Fibroblast of mammary gland (primary cell): ENCODE data around the gene ANKRD13A.
A peak's percentile ranks its signal among the peaks of the same experiment; 100 is the strongest.

Experiments
- DNase-seq: peaks from one replicate; pipeline ENCODE4 v3.0.0-alpha.2; 2010; ENCODE audit warnings: low read depth
- H3K4me3 ChIP-seq: 2 replicates; pipeline ENCODE4 v1.5.1; 2011; ENCODE audit warnings: low read depth, mild to moderate bottlenecking, low read length, moderate library complexity; ENCODE audit not compliant: control insufficient read depth
- CTCF ChIP-seq: conservative IDR thresholded peaks from 2 replicates; pipeline ENCODE4 v1.5.1; 2011; ENCODE audit warnings: low read depth, low read length, inconsistent platforms; ENCODE audit not compliant: control insufficient read depth, insufficient read depth

ANKRD13A gene

GRCh38 chr12:109996483-109996853, 2.8 kb upstream of the ANKRD13A start:
- H3K4me3 ChIP-seq, result peak overlapping the region; percentile 85
- TF ChIP-seq CTCF, result no peak

GRCh38 chr12:109997393-109997792, 1.8 kb upstream of the ANKRD13A start:
- H3K4me3 ChIP-seq, result no peak overlapping the region
- TF ChIP-seq CTCF, result no peak
- DNase-seq, result no peak

More at GRCh38 chr12:109996483-109996853, 2.8 kb upstream of the ANKRD13A start:
- DNase-seq, result no peak

DNA sequence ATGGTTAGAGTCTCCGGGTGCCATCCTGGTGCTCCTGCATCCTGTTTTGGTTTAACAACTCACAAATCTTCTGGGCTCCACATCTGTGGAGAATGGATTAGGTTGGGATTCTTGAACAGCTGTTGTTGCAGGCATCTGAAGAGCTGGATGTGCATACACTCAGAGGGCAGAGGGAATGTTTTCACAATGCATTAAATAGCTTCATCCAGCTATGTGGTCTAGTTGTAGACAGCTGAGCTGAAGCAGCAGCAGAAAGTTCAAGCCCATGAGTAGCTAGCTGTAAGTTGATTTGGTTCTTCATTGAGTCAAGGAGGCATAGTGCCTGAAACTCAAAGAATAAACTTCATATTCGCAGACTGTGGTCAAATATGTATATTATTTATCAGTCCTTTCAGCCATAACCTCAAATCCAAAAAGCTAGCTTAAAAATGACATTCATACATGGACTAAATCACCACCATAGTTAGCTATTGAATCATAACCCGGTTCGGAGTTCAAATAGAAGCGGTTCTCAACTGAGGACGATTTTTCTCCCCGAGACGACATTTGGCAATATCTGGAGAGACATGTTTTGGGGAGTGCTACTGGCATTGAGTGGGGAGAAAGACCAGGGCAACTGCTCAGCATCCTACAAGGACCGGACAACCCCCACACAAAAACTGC, 858 bp upstream of the ANKRD13A start:
- TF ChIP-seq CTCF, result no peak
- DNase-seq, result no peak
- peak overlapping the region; percentile 86 for H3K4me3 ChIP-seq

GRCh38 chr12:109999649-109999971, 380 bp downstream of the ANKRD13A start:
- no peak for DNase-seq
- TF ChIP-seq CTCF, result no peak
- peak overlapping the region; percentile 86 for H3K4me3 ChIP-seq

- no peak for TF ChIP-seq CTCF
- H3K4me3 ChIP-seq, result peak overlapping the region; percentile 86
- peak; percentile 43 for DNase-seq
Measured at GRCh38 chr12:109999983-110000505, 814 bp downstream of the ANKRD13A start.

DNA sequence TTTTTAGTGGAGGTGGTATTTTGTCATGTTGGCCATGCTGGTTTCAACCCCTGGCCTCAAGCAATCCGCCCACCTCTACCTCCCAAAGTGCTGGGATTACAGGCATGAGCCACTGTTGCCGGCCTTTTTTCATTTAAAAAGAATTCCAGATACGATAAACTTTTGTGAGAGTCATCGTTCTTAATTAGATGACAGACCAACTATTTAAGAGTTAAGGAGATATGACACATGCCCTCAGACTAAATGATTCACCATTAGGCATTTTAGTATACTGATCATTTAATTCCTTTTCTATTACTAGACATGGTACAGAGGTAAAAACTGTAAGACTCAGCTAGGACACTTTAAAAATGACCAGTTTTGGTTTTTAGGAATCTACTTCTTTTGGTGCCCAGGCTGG, 2.4 kb downstream of the ANKRD13A start:
- no peak for TF ChIP-seq CTCF
- peak overlapping the region; percentile 10 for H3K4me3 ChIP-seq
- peak; percentile 90 for DNase-seq
